ENCODE results near the gene LIF.
A peak's percentile ranks its signal among the peaks of the same experiment; 100 is the strongest.

Gene LIF

GRCh38 chr22:30284172-30284571 is 37.6 kb upstream of the LIF start:
- peaks cover 10 to 20% of the 10 kb centered on the region in 2 donors for H3K4me1 ChIP-seq (ENCODE audit: control insufficient read depth in 1 of 2, insufficient read depth in 2 of 2, low read length in 2 of 2)
- H3K4me3 ChIP-seq (ENCODE audit: low read depth in 1 of 2, low read length in 2 of 2), result no peak overlapping the region
- H3K27ac ChIP-seq (ENCODE audit: low read depth, low read length), result no peak overlapping the region
- H3K9ac ChIP-seq (ENCODE audit: low read depth in 1 of 2, low read length in 2 of 2), result no peak overlapping the region
- peaks cover 0 to 4% of the 10 kb centered on the region in 2 donors for H3K36me3 ChIP-seq (ENCODE audit: control insufficient read depth in 1 of 2, insufficient read depth in 2 of 2, low read length in 2 of 2)
- H3K9me3 ChIP-seq (ENCODE audit: control insufficient read depth in 1 of 2, low read length in 2 of 2), result no peaks in the 10 kb centered on the region
- no peaks in the 10 kb centered on the region for H3K27me3 ChIP-seq (ENCODE audit: control insufficient read depth in 1 of 2, insufficient read depth in 2 of 2, low read length in 2 of 2)

GRCh38 chr22:30283342-30283741 is 36.8 kb upstream of the LIF start:
- Histone ChIP-seq H3K27ac (ENCODE audit: low read depth, low read length) (no peak overlapping the region), H3K4me3 (ENCODE audit: low read depth in 1 of 2, low read length in 2 of 2) (no peak overlapping the region), H3K9ac (ENCODE audit: low read depth in 1 of 2, low read length in 2 of 2) (no peak overlapping the region), H3K36me3 (ENCODE audit: control insufficient read depth in 1 of 2, insufficient read depth in 2 of 2, low read length in 2 of 2) (peaks cover 0 to 4% of the 10 kb centered on the region in 2 donors), H3K4me1 (ENCODE audit: control insufficient read depth in 1 of 2, insufficient read depth in 2 of 2, low read length in 2 of 2) (peaks cover 13 to 20% of the 10 kb centered on the region in 2 donors), H3K9me3 (ENCODE audit: control insufficient read depth in 1 of 2, low read length in 2 of 2) (no peaks in the 10 kb centered on the region), H3K27me3 (ENCODE audit: control insufficient read depth in 1 of 2, insufficient read depth in 2 of 2, low read length in 2 of 2) (no peaks in the 10 kb centered on the region)

GRCh38 chr22:30282616-30283046 is 36.1 kb upstream of the LIF start:
- Histone ChIP-seq H3K4me3 (ENCODE audit: low read depth in 1 of 2, low read length in 2 of 2) (no peak overlapping the region), H3K27ac (ENCODE audit: low read depth, low read length) (no peak overlapping the region), H3K9me3 (ENCODE audit: control insufficient read depth in 1 of 2, low read length in 2 of 2) (no peaks in the 10 kb centered on the region)

GRCh38 chr22:30280505-30280904 is 33.9 kb upstream of the LIF start:
- Histone ChIP-seq H3K9me3 (ENCODE audit: control insufficient read depth in 1 of 2, low read length in 2 of 2) (no peaks in the 10 kb centered on the region), H3K27me3 (ENCODE audit: control insufficient read depth in 1 of 2, insufficient read depth in 2 of 2, low read length in 2 of 2) (no peaks in the 10 kb centered on the region), H3K36me3 (ENCODE audit: control insufficient read depth in 1 of 2, insufficient read depth in 2 of 2, low read length in 2 of 2) (peaks cover 0 to 4% of the 10 kb centered on the region in 2 donors), H3K4me3 (ENCODE audit: low read depth in 1 of 2, low read length in 2 of 2) (no peak overlapping the region), H3K4me1 (ENCODE audit: control insufficient read depth in 1 of 2, insufficient read depth in 2 of 2, low read length in 2 of 2) (peaks cover 17 to 32% of the 10 kb centered on the region in 2 donors), H3K9ac (ENCODE audit: low read depth in 1 of 2, low read length in 2 of 2) (no peak overlapping the region), H3K27ac (ENCODE audit: low read depth, low read length) (no peak overlapping the region)

More at GRCh38 chr22:30282616-30283046, 36.1 kb upstream of the LIF start:
- Histone ChIP-seq H3K27me3 (ENCODE audit: control insufficient read depth in 1 of 2, insufficient read depth in 2 of 2, low read length in 2 of 2) (no peaks in the 10 kb centered on the region), H3K9ac (ENCODE audit: low read depth in 1 of 2, low read length in 2 of 2) (no peak overlapping the region), H3K4me1 (ENCODE audit: control insufficient read depth in 1 of 2, insufficient read depth in 2 of 2, low read length in 2 of 2) (peaks cover 14 to 21% of the 10 kb centered on the region in 2 donors), H3K36me3 (ENCODE audit: control insufficient read depth in 1 of 2, insufficient read depth in 2 of 2, low read length in 2 of 2) (peaks cover 0 to 4% of the 10 kb centered on the region in 2 donors)

GRCh38 chr22:30279932-30280331 is 33.4 kb upstream of the LIF start:
- H3K27me3 ChIP-seq (ENCODE audit: control insufficient read depth in 1 of 2, insufficient read depth in 2 of 2, low read length in 2 of 2), result no peaks in the 10 kb centered on the region
- no peaks in the 10 kb centered on the region for H3K36me3 ChIP-seq (ENCODE audit: control insufficient read depth in 1 of 2, insufficient read depth in 2 of 2, low read length in 2 of 2)
- no peaks in the 10 kb centered on the region for H3K9me3 ChIP-seq (ENCODE audit: control insufficient read depth in 1 of 2, low read length in 2 of 2)
- no peak overlapping the region for H3K4me3 ChIP-seq (ENCODE audit: low read depth in 1 of 2, low read length in 2 of 2)
- no peak overlapping the region for H3K9ac ChIP-seq (ENCODE audit: low read depth in 1 of 2, low read length in 2 of 2)
- peaks cover 17 to 33% of the 10 kb centered on the region in 2 donors for H3K4me1 ChIP-seq (ENCODE audit: control insufficient read depth in 1 of 2, insufficient read depth in 2 of 2, low read length in 2 of 2)
- no peak overlapping the region for H3K27ac ChIP-seq (ENCODE audit: low read depth, low read length)

- Histone ChIP-seq H3K9me3 (ENCODE audit: control insufficient read depth in 1 of 2, low read length in 2 of 2) (no peaks in the 10 kb centered on the region), H3K27ac (ENCODE audit: low read depth, low read length) (no peak overlapping the region), H3K27me3 (ENCODE audit: control insufficient read depth in 1 of 2, insufficient read depth in 2 of 2, low read length in 2 of 2) (no peaks in the 10 kb centered on the region), H3K9ac (ENCODE audit: low read depth in 1 of 2, low read length in 2 of 2) (no peak overlapping the region), H3K4me3 (ENCODE audit: low read depth in 1 of 2, low read length in 2 of 2) (no peak overlapping the region), H3K36me3 (ENCODE audit: control insufficient read depth in 1 of 2, insufficient read depth in 2 of 2, low read length in 2 of 2) (no peaks in the 10 kb centered on the region), H3K4me1 (ENCODE audit: control insufficient read depth in 1 of 2, insufficient read depth in 2 of 2, low read length in 2 of 2) (peaks cover 17 to 33% of the 10 kb centered on the region in 2 donors)
These were observed 32.7 kb upstream of the LIF start for GRCh38 chr22:30279046-30279788.

GRCh38 chr22:30277547-30278344 is 31.2 kb upstream of the LIF start:
- H3K27ac ChIP-seq (ENCODE audit: low read depth, low read length), result peak overlapping the region; percentile 64
- H3K9me3 ChIP-seq (ENCODE audit: control insufficient read depth in 1 of 2, low read length in 2 of 2), result no peaks in the 10 kb centered on the region
- H3K4me3 ChIP-seq (ENCODE audit: low read depth in 1 of 2, low read length in 2 of 2), result no peak overlapping the region
- H3K36me3 ChIP-seq (ENCODE audit: control insufficient read depth in 1 of 2, insufficient read depth in 2 of 2, low read length in 2 of 2), result no peaks in the 10 kb centered on the region
- peak overlapping the region in 1 of 2 donors; percentile 57 for H3K9ac ChIP-seq (ENCODE audit: low read depth in 1 of 2, low read length in 2 of 2)
- H3K4me1 ChIP-seq (ENCODE audit: control insufficient read depth in 1 of 2, insufficient read depth in 2 of 2, low read length in 2 of 2), result peaks cover 17 to 33% of the 10 kb centered on the region in 2 donors
- H3K27me3 ChIP-seq (ENCODE audit: control insufficient read depth in 1 of 2, insufficient read depth in 2 of 2, low read length in 2 of 2), result no peaks in the 10 kb centered on the region

GRCh38 chr22:30276039-30276438 is 29.5 kb upstream of the LIF start:
- peaks cover 17 to 33% of the 10 kb centered on the region in 2 donors for H3K4me1 ChIP-seq (ENCODE audit: control insufficient read depth in 1 of 2, insufficient read depth in 2 of 2, low read length in 2 of 2)
- H3K9me3 ChIP-seq (ENCODE audit: control insufficient read depth in 1 of 2, low read length in 2 of 2), result no peaks in the 10 kb centered on the region
- no peak overlapping the region for H3K27ac ChIP-seq (ENCODE audit: low read depth, low read length)
- H3K27me3 ChIP-seq (ENCODE audit: control insufficient read depth in 1 of 2, insufficient read depth in 2 of 2, low read length in 2 of 2), result no peaks in the 10 kb centered on the region
- no peaks in the 10 kb centered on the region for H3K36me3 ChIP-seq (ENCODE audit: control insufficient read depth in 1 of 2, insufficient read depth in 2 of 2, low read length in 2 of 2)
- H3K4me3 ChIP-seq (ENCODE audit: low read depth in 1 of 2, low read length in 2 of 2), result peak overlapping the region in 1 of 2 donors; percentile 1
- H3K9ac ChIP-seq (ENCODE audit: low read depth in 1 of 2, low read length in 2 of 2), result no peak overlapping the region

GRCh38 chr22:30275625-30276024 is 29.1 kb upstream of the LIF start:
- no peak overlapping the region for H3K27ac ChIP-seq (ENCODE audit: low read depth, low read length)
- peaks cover 17 to 33% of the 10 kb centered on the region in 2 donors for H3K4me1 ChIP-seq (ENCODE audit: control insufficient read depth in 1 of 2, insufficient read depth in 2 of 2, low read length in 2 of 2)

GRCh38 chr22:30274437-30274812 is 27.9 kb upstream of the LIF start:
- Histone ChIP-seq H3K27ac (ENCODE audit: low read depth, low read length) (no peak overlapping the region), H3K4me1 (ENCODE audit: control insufficient read depth in 1 of 2, insufficient read depth in 2 of 2, low read length in 2 of 2) (peaks cover 17 to 33% of the 10 kb centered on the region in 2 donors), H3K9me3 (ENCODE audit: control insufficient read depth in 1 of 2, low read length in 2 of 2) (no peaks in the 10 kb centered on the region), H3K27me3 (ENCODE audit: control insufficient read depth in 1 of 2, insufficient read depth in 2 of 2, low read length in 2 of 2) (no peaks in the 10 kb centered on the region), H3K4me3 (ENCODE audit: low read depth in 1 of 2, low read length in 2 of 2) (no peak overlapping the region), H3K36me3 (ENCODE audit: control insufficient read depth in 1 of 2, insufficient read depth in 2 of 2, low read length in 2 of 2) (no peaks in the 10 kb centered on the region), H3K9ac (ENCODE audit: low read depth in 1 of 2, low read length in 2 of 2) (no peak overlapping the region)

More at GRCh38 chr22:30275625-30276024, 29.1 kb upstream of the LIF start:
- H3K9ac ChIP-seq (ENCODE audit: low read depth in 1 of 2, low read length in 2 of 2), result no peak overlapping the region
- no peaks in the 10 kb centered on the region for H3K27me3 ChIP-seq (ENCODE audit: control insufficient read depth in 1 of 2, insufficient read depth in 2 of 2, low read length in 2 of 2)
- H3K4me3 ChIP-seq (ENCODE audit: low read depth in 1 of 2, low read length in 2 of 2), result peak overlapping the region in 1 of 2 donors; percentile 1
- H3K36me3 ChIP-seq (ENCODE audit: control insufficient read depth in 1 of 2, insufficient read depth in 2 of 2, low read length in 2 of 2), result no peaks in the 10 kb centered on the region
- H3K9me3 ChIP-seq (ENCODE audit: control insufficient read depth in 1 of 2, low read length in 2 of 2), result no peaks in the 10 kb centered on the region

Measured in duodenal mucosa (tissue), 2 donors.